HG02642 (cell line): Measurements from ENCODE around the gene CA12.
"Not testable (repeated sequence)": the region's sequence is repeated elsewhere in the genome, so short reads cannot be mapped to it uniquely, and the experiment has no call there.

Experiments used
- ATAC-seq: cut with Tn5 transposase; IDR thresholded peaks from one replicate; pipeline ENCODE4 v1.9.1; 2021; ENCODE audit warnings: mild to moderate bottlenecking; ENCODE audit not compliant: unreplicated experiment, poor library complexity

Gene CA12

DNA sequence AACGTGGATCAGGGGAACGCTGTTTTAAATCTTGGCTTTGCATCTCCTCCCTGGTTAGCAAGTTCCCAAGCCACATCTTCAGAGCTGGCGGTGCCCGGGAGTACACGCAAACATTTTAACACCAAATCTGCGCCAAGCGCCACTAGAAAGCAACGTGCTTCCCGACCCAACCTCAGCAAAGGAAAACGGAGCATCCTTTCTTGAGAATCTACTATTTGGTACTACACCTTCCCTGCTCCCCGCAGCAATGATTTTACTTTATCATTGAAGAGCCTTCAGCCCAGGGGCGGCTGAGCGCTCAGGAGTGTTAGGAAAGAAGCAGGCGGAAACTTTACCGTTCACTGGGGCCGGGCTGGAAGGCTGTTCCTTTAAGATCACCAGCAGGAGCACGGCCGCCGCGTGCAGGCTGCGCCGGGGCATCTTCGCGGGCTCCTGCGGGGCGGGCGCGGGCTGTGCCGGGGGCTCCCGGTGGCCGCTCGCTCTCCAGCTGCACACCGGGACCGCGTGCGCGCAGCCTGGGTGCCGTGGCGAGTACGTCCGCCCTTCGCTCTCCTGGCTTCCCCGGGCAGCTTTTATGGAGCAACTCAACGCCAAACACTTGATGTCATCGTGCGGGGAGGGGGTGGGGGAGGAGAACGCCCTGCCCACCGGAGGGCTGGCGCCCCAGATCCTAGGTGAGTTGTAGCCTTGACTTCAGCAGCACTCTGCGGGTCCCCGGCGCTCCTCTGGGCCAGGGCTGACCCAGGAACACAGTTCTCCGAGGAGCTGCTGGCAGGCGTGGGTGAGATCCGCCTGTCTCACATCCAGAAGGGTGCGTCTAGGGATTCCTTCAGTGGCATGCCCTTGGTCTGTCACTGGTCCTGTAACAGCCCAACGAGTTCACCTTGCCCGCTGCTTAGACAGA is at the start of gene CA12:
Gene CA12 (minus strand): TSS at position 546 of the 904 bp plus-strand sequence. CDS start 126 bp downstream, at position 420.
- ATAC-seq, result no peak

DNA sequence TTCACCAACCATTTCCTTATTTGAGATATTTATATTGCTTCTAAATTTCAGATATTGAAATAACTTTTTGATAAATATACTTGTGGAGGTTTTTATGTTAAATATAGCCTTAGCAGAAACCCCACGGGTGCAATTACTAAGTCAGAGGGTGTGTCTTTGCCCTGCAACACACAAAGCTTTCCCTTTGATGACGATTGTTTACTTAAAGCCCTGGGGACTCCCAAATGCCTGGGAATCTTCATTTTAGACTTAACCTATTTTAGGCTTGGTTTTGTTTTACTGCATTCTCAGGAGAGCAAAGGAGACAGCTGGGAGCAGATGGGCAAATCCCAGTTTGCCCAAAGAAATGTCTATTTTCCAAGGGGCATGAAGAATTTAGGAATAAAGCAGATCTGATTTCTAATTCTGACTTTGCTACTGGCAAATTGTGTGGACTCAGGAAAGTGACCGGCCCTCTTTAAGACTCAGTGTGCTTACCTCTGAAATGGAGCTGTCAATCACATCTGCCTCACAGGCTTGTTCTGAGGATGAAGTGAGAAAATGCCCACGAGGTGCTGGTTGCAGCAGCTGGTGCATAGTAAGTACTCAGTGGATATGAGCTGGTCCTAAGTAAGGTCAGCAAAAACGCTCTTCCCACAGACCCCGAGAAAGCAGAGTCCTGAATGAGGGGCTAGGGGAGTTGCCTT is 49.3 kb upstream of the CA12 start:
- no peak for ATAC-seq

DNA sequence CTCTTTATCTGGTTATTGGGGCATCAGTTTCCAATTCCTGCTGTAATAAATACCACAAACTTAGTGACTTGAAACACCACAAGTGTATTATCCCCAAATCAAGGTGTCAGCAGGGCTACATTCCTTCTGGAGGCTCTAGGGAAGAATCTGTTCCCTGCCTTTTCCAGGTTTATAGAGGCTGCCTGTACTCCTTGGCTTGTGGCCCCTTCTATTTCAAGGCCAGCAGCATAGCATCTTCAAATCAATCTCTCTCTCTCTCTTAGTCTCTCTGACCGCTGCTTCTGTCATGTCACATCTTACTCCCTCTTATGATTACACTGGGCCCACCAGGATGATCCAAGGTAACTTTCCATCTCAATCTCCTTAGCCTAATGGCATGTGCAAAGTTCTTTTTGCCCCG is 44.9 kb upstream of the CA12 start:
- ATAC-seq, result no peak

DNA sequence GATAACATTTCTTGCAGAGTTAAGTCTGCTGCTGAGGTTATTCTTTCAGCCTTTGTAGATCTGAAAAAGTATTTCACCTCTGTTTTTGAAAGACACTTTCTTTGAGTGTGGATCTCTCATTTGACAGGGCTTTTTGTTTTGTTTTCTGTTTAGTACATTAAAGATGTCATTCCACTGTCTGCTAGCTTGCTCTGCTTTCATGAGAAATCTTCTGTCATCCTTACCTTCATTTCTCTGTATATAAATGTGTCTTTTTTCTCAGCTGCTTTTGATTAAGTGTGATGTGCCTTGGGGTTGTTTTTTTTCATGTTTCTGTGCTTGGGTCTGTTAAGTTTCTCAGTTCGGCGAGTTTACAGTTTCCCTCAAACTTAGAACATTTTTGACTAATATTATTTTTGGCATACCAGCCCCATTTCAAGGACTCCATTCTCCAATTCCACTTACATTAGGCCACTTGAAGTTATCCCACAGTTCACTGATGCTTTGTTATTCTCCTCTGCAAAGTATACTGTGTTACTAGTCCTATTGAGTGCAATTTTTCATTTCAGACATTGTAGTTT is 43.9 kb upstream of the CA12 start:
- ATAC-seq, result no peak

DNA sequence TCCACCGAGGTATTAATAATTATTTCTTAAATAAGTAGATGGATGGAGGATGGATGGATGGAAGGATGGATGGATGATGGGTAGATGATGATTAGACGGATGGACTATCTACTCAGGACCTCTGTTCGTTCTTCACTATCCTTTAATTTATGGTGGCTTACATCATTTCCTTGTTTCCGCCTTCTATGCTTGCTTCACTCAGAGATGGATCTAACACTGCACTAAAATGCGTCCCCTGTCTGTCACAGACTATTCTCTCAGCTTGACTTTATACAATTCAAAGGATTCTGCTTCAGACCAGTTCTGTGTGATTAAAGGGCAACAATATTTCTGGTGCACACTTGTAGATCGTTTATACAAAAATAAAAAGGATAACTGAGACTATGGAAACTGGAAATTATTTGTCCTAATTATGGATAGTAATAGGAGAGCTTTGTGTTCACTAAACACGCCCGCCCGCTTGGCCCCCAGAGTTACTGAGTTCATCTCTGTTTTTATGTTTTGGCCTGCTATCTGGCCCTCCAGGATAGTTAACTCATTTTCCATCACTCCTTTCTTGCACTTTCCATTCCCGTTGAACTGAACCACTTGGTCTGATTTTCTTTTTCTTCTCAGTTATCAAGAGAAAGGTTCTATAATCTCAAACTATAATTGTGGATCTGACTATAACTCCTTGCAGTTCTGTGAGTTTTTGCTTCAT is 41.4 kb upstream of the CA12 start:
- ATAC-seq, result no peak

DNA sequence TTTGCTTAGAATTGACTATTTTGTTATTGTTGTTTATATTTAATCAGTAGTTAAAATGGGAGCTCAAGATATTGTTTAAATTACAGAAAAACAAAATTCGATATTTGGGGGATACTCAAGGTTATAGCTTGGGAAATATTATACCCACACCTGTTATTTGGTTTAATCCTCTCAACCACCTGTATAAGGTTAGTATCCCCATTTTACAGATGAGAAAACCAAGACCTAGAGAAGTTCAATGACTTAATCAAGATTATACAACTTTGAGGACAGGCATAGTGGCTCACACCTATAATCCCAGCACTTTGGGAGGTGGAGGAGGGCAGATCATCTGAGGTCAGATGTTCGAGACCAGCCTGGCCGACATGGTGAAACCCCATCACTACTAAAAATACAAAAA is 39.8 kb upstream of the CA12 start:
- ATAC-seq, result no peak

DNA sequence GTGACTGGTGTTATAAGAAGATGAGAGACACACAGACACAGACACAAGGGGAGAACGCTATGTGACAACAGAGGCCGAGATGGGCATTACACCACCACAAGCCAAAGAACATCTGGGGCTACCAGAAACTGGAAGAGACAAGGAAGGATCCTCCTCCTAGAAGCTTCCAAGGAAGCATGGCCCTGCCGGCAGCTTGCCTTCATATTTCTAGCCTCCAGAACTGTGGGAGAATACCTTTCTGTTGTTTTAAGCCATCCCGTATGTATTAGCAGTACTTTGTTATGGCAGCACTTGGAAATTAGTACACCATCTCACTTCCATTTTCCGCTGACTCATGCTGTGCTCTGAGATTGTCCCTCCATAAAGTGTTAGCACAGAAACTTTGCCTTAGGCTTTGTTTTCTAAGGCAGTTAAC is 38.7 kb upstream of the CA12 start:
- no peak for ATAC-seq

DNA sequence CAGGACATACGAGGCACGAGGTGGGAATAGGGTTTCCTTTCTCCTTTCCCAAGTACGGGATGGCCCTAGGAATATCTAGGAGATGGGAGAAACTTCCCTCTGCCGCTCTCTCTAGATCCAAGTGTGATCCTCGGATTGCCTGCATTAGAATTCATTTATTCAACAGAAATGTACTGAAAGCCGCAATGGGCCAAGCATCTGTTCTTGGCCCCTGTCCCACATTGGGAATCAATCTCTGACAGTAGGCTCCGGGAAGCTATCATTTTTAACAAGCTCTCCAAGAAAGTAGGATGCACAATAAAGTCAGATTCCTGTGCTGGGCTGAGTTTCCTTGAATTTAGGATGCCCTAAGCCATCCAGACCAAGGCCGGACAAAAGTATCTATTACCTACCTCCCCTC is 37.2 kb upstream of the CA12 start:
- ATAC-seq, result no peak

DNA sequence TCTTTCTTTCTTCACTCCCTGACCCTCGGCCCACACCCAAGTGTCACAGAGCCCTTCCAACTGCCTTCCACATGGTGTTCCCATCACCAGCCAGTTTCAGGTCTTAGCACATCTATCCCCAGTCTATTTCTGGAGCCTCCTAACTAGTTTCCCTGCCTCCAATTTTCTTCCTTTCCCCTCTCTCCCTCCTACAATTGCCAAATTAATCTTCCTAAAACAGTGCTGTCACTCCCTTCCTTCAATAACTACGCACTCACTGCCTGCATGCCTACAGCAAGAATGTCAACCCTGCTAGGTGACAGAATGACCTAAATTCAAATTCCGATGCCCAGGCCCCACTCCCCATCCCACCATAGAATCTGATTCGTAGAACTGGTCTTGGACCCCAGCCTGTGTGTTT is 36.1 kb upstream of the CA12 start:
- no peak for ATAC-seq

DNA sequence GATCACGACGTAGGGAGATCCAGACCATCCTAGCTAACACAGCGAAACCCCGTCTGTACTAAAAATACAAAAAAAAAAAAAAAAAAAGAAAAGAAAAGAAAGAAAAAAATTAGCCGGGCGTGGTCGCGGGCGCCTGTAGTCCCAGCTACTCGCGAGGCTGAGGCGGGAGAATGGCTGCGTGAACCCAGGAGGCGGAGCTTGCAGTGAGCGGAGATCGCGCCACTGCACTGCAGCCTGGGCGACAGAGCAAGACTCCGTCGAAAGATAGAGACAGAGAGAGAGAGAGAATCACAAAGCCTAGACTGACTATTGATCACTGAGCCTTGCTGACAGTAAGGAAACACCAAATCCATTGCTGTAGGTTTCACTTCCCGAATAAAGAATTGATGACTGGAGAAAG is 35.6 kb upstream of the CA12 start:
- ATAC-seq, result not testable (repeated sequence)

DNA sequence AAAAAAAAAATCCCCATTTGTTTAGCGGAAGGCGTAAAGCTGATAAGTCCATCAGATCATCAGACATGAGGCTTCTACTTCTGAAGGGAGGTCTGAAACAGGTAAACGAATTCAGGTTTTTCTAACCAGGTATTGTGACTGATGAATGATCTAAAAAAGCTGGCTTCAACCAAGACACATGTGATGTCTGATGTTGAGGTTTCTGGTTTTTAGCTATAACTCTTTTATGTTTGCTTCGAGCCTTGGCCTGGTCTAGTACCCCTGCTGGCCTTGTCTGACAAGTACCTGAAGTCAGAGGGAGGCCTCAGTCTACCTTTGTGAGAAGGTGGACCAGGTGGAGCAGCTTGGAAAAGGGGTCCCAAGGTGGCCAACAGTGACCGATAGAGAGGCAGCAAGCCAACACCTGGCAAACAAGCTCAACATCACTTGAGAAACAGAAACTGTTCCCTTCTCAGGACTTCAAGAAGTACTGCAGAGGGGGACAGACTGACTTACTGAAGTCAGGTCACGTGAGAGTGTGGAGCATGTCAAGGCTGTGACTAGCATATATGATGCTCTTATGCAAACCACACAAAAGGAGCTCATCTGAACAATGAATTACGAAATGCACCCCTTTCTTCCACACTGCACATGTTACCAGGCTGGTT is 33.0 kb upstream of the CA12 start:
- no peak for ATAC-seq

DNA sequence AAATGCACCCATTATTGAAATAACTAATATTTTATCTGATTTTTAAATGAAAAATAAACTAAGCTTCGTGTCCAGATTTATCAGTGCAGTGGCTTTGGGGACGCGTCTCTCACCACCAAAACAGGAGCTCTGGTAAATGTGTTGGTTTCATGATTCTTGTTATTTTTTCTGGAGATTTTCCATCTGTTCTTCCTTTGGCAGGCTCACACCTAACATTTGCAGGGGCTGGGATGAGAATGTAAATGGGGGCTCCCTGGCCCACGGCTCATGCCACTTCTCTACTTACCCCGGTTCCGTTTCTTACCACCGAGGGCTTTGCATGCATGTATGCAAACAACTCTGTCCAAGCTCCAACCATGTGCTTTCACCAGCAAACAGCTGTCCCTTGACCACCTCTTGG is 30.9 kb upstream of the CA12 start:
- no peak for ATAC-seq

DNA sequence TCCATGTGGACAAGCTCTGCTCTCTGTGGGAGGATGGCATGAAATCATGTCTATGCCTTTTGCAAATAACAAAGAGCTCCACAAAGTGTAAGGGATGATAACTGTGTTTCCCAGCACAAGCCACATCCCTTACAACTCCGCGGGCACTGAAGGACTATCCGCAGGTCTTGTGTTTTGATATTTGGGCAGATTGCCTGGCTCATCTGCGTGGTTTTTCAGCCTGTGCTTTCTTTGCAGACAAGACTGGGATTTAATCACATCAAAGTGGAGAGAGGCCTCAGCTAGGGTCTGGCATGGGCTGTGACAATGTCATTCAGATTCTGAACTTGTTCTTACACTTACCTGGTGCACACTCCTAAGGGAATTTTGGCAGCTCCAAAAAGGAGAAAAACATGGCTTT is 30.2 kb upstream of the CA12 start:
- ATAC-seq, result no peak

DNA sequence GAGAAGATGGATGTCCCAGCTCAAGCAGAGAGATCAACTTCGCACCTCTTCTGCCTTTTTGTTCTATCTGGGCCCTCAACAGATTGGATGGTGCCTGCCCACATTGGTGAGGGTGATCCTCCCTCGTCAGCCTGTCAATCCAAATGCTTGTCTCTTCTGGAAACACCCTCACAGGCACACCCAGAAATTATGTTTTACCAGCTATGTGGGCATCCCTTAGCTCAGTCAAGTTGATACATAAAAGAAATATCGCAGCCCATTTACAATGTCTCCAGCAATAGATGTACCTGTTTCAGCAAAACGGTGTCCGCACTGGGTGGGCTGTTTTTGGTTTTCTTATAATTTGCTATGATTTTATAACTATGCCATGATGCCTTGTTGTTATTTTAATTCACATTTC is 27.5 kb upstream of the CA12 start:
- ATAC-seq, result no peak

DNA sequence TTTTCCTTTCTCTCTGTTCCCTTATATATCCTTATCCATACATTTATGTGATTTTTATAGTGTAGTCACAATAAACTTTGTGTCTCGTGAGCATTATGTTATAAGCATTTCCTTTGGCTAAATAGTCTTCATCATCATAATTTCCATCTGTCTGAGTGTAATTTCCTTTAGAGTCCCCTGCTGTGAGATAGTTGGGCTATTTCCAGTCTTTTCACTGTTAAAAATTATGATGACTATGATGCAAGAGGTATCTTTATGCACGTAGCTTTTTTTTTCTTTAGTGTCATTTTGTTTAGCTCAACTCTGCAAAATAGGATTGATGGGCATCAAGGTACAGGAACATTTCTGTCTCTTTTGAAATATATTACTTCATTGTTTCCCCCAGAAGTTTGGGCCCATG is 26.9 kb upstream of the CA12 start:
- ATAC-seq, result no peak

DNA sequence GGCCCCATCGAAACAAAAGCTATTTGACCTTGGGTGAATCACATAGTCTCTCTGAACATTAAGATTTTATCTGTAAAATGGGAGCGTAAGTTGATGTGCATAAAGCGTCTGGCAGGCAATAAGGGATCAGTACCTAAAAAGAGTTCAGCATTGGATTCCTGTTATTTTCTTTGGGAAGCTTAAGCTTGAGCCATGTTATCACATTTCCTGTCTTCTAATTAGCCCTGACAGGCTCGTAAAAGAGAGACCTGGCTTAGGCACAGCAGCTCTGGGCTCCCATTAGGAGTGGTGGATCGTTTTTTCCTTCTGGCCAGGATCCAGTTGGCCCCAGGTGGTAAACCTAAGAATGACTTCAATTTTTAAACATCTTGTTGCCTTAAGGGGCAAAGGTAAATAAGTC is 26.0 kb upstream of the CA12 start:
- no peak for ATAC-seq

DNA sequence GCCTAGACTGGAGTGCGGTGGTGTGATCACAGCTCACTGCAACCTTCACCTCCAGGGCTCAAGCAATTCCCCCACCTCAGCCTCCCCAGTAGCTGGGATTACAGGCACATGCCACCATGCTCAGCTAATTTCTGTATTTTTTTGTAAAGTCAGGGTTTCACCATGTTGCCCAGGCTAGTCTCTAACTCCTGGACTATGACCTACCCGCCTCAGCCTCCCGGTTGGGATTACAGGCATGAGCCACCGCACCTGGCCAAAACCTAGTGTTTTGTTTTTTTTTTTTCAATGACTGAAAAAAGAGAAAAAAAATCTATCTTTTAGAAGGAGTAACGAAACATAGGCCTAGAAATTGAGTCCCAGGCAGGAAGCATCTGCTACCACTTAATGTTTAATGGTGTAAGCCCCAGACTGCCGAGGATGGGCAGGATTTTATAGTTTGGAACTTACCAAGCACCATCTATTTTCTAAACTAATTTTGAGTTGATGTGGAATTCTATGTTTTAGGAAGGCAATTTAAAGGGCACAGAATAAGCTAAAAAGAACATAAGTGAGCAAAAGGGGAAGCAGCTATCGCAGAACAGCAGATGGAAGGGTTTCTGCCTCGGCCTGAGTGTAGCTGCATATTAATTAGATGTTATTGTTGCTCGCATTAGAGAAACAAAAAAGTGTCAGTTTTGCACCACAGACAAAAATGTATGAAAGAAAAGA is 24.2 kb upstream of the CA12 start:
- ATAC-seq, result no peak

DNA sequence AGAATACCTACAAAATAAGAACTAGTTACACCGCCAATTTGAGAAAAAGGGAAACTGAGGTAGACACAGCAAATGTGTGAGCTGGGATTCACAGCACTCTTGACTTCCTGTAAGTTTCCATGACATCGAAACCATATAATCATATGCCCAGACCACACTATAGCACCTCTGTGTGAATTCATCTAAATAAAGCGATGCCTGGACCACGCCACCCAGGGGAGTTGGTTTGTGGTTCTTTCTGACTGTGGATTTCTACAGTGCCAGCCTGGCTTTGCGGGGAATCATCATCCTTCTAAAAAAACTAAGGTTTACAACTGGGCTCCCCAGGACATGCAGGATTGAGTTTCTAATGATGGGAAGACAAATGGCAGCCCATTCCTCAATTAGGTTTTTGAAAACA is 23.5 kb upstream of the CA12 start:
- no peak for ATAC-seq

DNA sequence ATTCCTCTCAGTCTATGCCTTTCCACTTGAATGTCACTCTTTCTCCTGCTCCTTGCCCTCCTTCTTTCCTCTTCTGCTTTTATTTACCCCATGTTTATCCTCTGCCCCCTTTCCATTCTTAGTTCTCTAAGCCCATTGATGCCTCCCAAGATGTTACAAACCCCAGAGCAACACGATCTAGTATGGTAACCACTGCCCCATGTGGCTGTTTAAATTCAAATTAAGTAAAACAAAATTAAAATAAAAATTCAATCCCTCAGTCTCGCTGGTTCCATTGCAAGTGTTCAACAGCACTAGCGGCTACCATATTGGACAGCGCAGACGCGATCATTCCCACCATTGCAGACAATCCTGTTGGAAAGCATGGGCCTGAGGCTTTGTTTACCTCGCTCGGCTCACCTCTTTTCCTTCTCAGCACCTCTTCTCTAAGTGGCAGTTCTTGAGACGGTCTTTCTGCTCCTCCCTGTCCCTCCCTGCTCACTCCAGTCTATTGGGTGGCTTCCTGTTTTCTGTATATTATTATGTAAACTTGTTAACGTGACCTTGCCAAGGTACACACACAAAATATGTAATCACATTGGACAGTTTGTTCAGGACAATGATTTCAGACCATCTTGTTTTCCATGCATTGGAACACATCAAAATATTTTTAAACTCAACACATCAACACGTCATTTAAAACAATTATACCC is 21.8 kb upstream of the CA12 start:
- no peak for ATAC-seq
